Loucy (cell line): ENCODE data around the gene CAMTA1.

Experiments
- H2AFZ ChIP-seq: fragments of 200-600 bp; sonication (generic); 2 replicates; pipeline ENCODE4 v1.6.0; 2016; ENCODE audit warnings: antibody characterized with exemption, mild to moderate bottlenecking, low read length, moderate library complexity
- H3F3A ChIP-seq: fragments of 200-600 bp; 2 replicates; pipeline ENCODE4 v1.6.0; 2016; ENCODE audit warnings: antibody characterized with exemption, low read depth, mild to moderate bottlenecking
- H3K27me3 ChIP-seq: fragments of 200-600 bp; sonication (generic); 2 replicates; pipeline ENCODE4 v1.6.1; 2014; ENCODE audit warnings: low read length, mild to moderate bottlenecking; ENCODE audit not compliant: insufficient read depth, poor library complexity, severe bottlenecking
- H3K36me3 ChIP-seq: fragments of 200-600 bp; sonication (generic); 2 replicates; pipeline ENCODE4 v1.6.1; 2016; ENCODE audit warnings: low read length; ENCODE audit not compliant: insufficient read depth
- H3K4me1 ChIP-seq: fragments of 200-600 bp; sonication (generic); 2 replicates; pipeline ENCODE4 v1.5.1; 2014; ENCODE audit warnings: low read length, mild to moderate bottlenecking; ENCODE audit not compliant: insufficient read depth, poor library complexity, severe bottlenecking
- H3K4me2 ChIP-seq: fragments of 200-600 bp; sonication (generic); 2 replicates; pipeline ENCODE4 v1.6.0; 2014; ENCODE audit warnings: antibody characterized with exemption, low read length, low read depth, mild to moderate bottlenecking; ENCODE audit not compliant: poor library complexity, severe bottlenecking
- H3K4me3 ChIP-seq: fragments of 200-600 bp; sonication (generic); 2 replicates; pipeline ENCODE4 v1.5.1; 2014; ENCODE audit warnings: low read length, mild to moderate bottlenecking, mixed read lengths; ENCODE audit not compliant: poor library complexity, severe bottlenecking
- H3K79me2 ChIP-seq: fragments of 200-600 bp; sonication (generic); 2 replicates; pipeline ENCODE4 v1.6.1; 2014; ENCODE audit warnings: low read length; ENCODE audit not compliant: insufficient read depth
- H3K9ac ChIP-seq: fragments of 200-600 bp; sonication (generic); 2 replicates; pipeline ENCODE4 v1.6.0; 2014; ENCODE audit warnings: mild to moderate bottlenecking, low read depth, low read length, moderate library complexity; ENCODE audit not compliant: poor library complexity, severe bottlenecking
- H3K9me2 ChIP-seq: fragments of 200-600 bp; sonication (generic); replicated peaks from 2 replicates; pipeline ENCODE4 v1.6.1; 2016; ENCODE audit warnings: low read depth, low read length, mixed read lengths
- H3K9me3 ChIP-seq: fragments of 200-600 bp; sonication (generic); 2 replicates; pipeline ENCODE4 v1.6.1; 2014; ENCODE audit warnings: mild to moderate bottlenecking, antibody characterized with exemption, low read length, low read depth; ENCODE audit not compliant: insufficient read depth
- H4K20me1 ChIP-seq: fragments of 200-600 bp; sonication (generic); 2 replicates; pipeline ENCODE4 v1.6.0; 2014; ENCODE audit warnings: antibody characterized with exemption, low read length, mild to moderate bottlenecking; ENCODE audit not compliant: insufficient read depth, poor library complexity, severe bottlenecking
- CTCF ChIP-seq: fragments of 200-600 bp; sonication (generic); conservative IDR thresholded peaks from 2 replicates; pipeline ENCODE4 v1.5.1; 2014; ENCODE audit warnings: mild to moderate bottlenecking, antibody characterized with exemption, low read length
- EZH2phosphoT487 ChIP-seq: fragments of 200-600 bp; IDR thresholded peaks from 2 replicates; pipeline ENCODE4 v1.6.1; 2018; ENCODE audit warnings: antibody characterized with exemption, mild to moderate bottlenecking, moderate library complexity, borderline replicate concordance

The CAMTA1 gene

GRCh38 chr1:6953216-6953615 is 168.0 kb downstream of the CAMTA1 start:
- H3K79me2 ChIP-seq = no peaks in the 10 kb centered on the region
- H3K9me3 ChIP-seq = no peaks in the 10 kb centered on the region
- no peaks in the 10 kb centered on the region for H3F3A ChIP-seq
- H3K36me3 ChIP-seq = no peaks in the 10 kb centered on the region
- no peak for TF ChIP-seq CTCF
- TF ChIP-seq EZH2phosphoT487 = no peak
- no peak overlapping the region for H3K4me2 ChIP-seq
- H3K9ac ChIP-seq = no peak overlapping the region
- no peaks in the 10 kb centered on the region for H3K9me2 ChIP-seq
- no peak overlapping the region for H2AFZ ChIP-seq
- H3K4me1 ChIP-seq = no peaks in the 10 kb centered on the region
- H3K27me3 ChIP-seq = no peaks in the 10 kb centered on the region
- no peaks in the 10 kb centered on the region for H4K20me1 ChIP-seq
- no peak overlapping the region for H3K4me3 ChIP-seq

GRCh38 chr1:6953907-6954364 is 168.7 kb downstream of the CAMTA1 start:
- no peaks in the 10 kb centered on the region for H3F3A ChIP-seq
- no peak overlapping the region for H3K9ac ChIP-seq
- H3K9me2 ChIP-seq = no peaks in the 10 kb centered on the region
- H3K4me3 ChIP-seq = no peak overlapping the region
- no peak overlapping the region for H3K4me2 ChIP-seq
- H3K36me3 ChIP-seq = no peaks in the 10 kb centered on the region
- no peaks in the 10 kb centered on the region for H3K9me3 ChIP-seq
- no peak overlapping the region for H2AFZ ChIP-seq
- H3K4me1 ChIP-seq = no peaks in the 10 kb centered on the region
- no peaks in the 10 kb centered on the region for H3K27me3 ChIP-seq
- no peaks in the 10 kb centered on the region for H3K79me2 ChIP-seq
- no peak for TF ChIP-seq CTCF
- no peak for TF ChIP-seq EZH2phosphoT487
- H4K20me1 ChIP-seq = no peaks in the 10 kb centered on the region

GRCh38 chr1:6954591-6954990 is 169.3 kb downstream of the CAMTA1 start:
- H3F3A ChIP-seq = no peaks in the 10 kb centered on the region
- H3K4me3 ChIP-seq = no peak overlapping the region
- no peaks in the 10 kb centered on the region for H3K36me3 ChIP-seq
- H3K4me1 ChIP-seq = no peaks in the 10 kb centered on the region
- no peaks in the 10 kb centered on the region for H3K9me3 ChIP-seq
- no peaks in the 10 kb centered on the region for H4K20me1 ChIP-seq
- no peaks in the 10 kb centered on the region for H3K27me3 ChIP-seq
- H3K9ac ChIP-seq = no peak overlapping the region
- H2AFZ ChIP-seq = no peak overlapping the region
- no peaks in the 10 kb centered on the region for H3K9me2 ChIP-seq
- TF ChIP-seq CTCF = no peak
- TF ChIP-seq EZH2phosphoT487 = no peak
- no peak overlapping the region for H3K4me2 ChIP-seq
- no peaks in the 10 kb centered on the region for H3K79me2 ChIP-seq
